ENCODE measurements around the gene ANAPC15.
A peak's percentile ranks its signal among the peaks of the same experiment; 100 is the strongest.

The ANAPC15 gene

GRCh38 chr11:72124046-72124445, 11.6 kb upstream of the ANAPC15 start:
- no peak for DNase-seq

- DNase-seq: no peak
Measured at GRCh38 chr11:72123117-72123653, 10.7 kb upstream of the ANAPC15 start.

GRCh38 chr11:72122607-72123006, 10.1 kb upstream of the ANAPC15 start:
- DNase-seq: no peak

- DNase-seq: no peak
Measured at GRCh38 chr11:72120930-72121329, 8.4 kb upstream of the ANAPC15 start.

- DNase-seq: no peak
Measured at GRCh38 chr11:72119198-72119597, 6.7 kb upstream of the ANAPC15 start.

- no peak for DNase-seq
Measured at GRCh38 chr11:72116019-72116755, 3.7 kb upstream of the ANAPC15 start.

- DNase-seq: no peak
Measured at GRCh38 chr11:72114570-72114969, 2.1 kb upstream of the ANAPC15 start.

GRCh38 chr11:72112978-72113808, 698 bp upstream of the ANAPC15 start:
- no peak for DNase-seq

- DNase-seq: no peak
Measured at GRCh38 chr11:72111300-72112142, 974 bp downstream of the ANAPC15 start.

- DNase-seq: no peak
Measured at GRCh38 chr11:72105888-72106287, 6.6 kb downstream of the ANAPC15 start, which contains the start of gene TOMT. Gene TOMT (plus strand): TSS chr11:72105924. CDS start chr11:72105952, 28 bp downstream.

GRCh38 chr11:72103754-72104167, 8.7 kb downstream of the ANAPC15 start:
- no peak for DNase-seq

- peak; percentile 85 to 96 (median 92) for DNase-seq
Measured at GRCh38 chr11:72102946-72103753, 9.3 kb downstream of the ANAPC15 start, which contains the start of gene LAMTOR1. Gene LAMTOR1 (minus strand): TSS chr11:72103297. CDS start chr11:72103224, 73 bp downstream.

GRCh38 chr11:72102631-72102945, 9.9 kb downstream of the ANAPC15 start:
- no peak for DNase-seq

- no peak for DNase-seq
Measured at GRCh38 chr11:72102162-72102561, 10.3 kb downstream of the ANAPC15 start.

- no peak for DNase-seq
Measured at GRCh38 chr11:72100462-72100861, 12.0 kb downstream of the ANAPC15 start.

GRCh38 chr11:72100009-72100408, 12.5 kb downstream of the ANAPC15 start:
- no peak for DNase-seq

GRCh38 chr11:72098741-72099140, 13.8 kb downstream of the ANAPC15 start:
- DNase-seq: no peak

- peak in 3 of 4 experiments; percentile 14 to 67 (median 42) for DNase-seq
Measured at GRCh38 chr11:72091292-72091691, 21.2 kb downstream of the ANAPC15 start.

- DNase-seq: no peak
Measured at GRCh38 chr11:72088076-72088808, 24.3 kb downstream of the ANAPC15 start.

- no peak for DNase-seq
Measured at GRCh38 chr11:72085621-72086351, 26.7 kb downstream of the ANAPC15 start.
